ENCODE data around the gene SLC66A2. TPM values are rescaled to one million over a fixed set of nuclear protein-coding genes. Genes with fewer than 3 reads are reported as not detected.

The SLC66A2 gene
- total RNA-seq, 1 donor from 2014 or later = 5.8 TPM

DNA sequence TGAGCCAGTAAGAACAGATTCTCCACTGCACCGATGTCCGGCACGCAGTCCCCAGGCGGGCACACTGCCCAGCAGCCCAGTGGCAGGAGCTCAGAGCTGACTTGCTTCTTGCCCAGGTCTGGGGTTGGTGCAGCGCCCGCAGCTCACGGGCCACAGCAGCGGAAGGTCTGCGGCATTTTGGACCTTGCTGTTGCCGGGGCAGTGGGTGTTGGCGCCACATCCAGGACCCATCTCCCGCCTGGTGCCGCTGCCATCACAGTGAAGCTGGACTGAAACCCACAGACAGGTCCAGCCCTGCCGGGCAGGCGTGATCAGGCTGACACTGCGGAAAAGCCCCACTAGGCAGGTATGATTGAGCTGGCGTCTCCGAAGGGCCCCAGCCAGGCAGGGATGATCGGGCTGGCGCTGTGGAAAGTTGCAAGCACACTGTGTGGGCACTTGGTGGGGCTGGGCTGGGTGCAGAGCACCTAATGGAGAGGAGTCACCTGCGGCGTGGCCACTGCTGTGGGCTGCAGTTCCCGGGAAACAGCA is 75.5 kb downstream of the SLC66A2 start:
- DNase-seq (ENCODE audit: low spot score) = no peak
- no peak overlapping the region for H3K27ac Mint-ChIP-seq

DNA sequence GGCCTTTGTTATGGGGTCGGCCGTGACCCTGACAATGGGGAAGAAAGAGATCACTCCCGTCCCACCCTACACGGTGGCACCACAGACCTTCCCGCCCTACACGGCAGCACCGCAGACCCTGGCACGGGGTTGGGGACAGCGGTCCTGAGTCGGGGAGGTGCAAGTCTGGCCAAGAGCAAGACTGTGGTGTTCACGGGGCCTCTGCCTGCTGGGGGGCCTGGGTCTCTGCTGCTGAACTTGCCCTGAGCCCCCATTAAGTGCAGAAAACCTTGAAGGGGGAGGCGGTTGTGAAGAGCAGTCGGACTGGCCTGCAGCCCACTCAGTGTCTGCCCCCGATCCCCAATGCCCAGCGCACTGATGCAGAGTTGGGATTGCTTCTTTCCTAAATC is 75.9 kb downstream of the SLC66A2 start:
- Mint-ChIP-seq H3K4me1 (peaks cover 12% of the 10 kb centered on the region), H3K36me3 (peaks cover 2% of the 10 kb centered on the region), H3K27ac (no peak overlapping the region), H3K9me3 (no peaks in the 10 kb centered on the region), H3K27me3 (ENCODE audit: insufficient read depth, low read depth) (peaks cover 14% of the 10 kb centered on the region), H3K4me3 (no peak overlapping the region)
- no peaks in the 10 kb centered on the region for H3K36me3 ChIP-seq
- no peak overlapping the region for H2AFZ ChIP-seq (replicated peaks)
- no peak for DNase-seq (ENCODE audit: low spot score)
- no peaks in the 10 kb centered on the region for H3K9me3 ChIP-seq (ENCODE audit: low read depth)
- H3K27ac ChIP-seq = no peak overlapping the region
- H3F3A ChIP-seq (ENCODE audit: low read depth) = peaks cover 3% of the 10 kb centered on the region
- no peaks in the 10 kb centered on the region for H3K79me2 ChIP-seq (ENCODE audit: low read depth)
- H3K4me1 ChIP-seq = peaks cover 14% of the 10 kb centered on the region
- H3K4me3 ChIP-seq = no peak overlapping the region
- no peak overlapping the region for H3K4me2 ChIP-seq
- no peaks in the 10 kb centered on the region for H3K27me3 ChIP-seq
- TF ChIP-seq, protein P1, sequence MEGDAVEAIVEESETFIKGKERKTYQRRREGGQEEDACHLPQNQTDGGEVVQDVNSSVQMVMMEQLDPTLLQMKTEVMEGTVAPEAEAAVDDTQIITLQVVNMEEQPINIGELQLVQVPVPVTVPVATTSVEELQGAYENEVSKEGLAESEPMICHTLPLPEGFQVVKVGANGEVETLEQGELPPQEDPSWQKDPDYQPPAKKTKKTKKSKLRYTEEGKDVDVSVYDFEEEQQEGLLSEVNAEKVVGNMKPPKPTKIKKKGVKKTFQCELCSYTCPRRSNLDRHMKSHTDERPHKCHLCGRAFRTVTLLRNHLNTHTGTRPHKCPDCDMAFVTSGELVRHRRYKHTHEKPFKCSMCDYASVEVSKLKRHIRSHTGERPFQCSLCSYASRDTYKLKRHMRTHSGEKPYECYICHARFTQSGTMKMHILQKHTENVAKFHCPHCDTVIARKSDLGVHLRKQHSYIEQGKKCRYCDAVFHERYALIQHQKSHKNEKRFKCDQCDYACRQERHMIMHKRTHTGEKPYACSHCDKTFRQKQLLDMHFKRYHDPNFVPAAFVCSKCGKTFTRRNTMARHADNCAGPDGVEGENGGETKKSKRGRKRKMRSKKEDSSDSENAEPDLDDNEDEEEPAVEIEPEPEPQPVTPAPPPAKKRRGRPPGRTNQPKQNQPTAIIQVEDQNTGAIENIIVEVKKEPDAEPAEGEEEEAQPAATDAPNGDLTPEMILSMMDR (IDR thresholded peaks at IDR 0.05) = no peak
- TF ChIP-seq EZH2phosphoT487 (IDR thresholded peaks at IDR 0.05) = no peak
- TF ChIP-seq EZH2 (IDR thresholded peaks at IDR 0.05) = no peak
- H4K20me1 ChIP-seq (ENCODE audit: low read depth) = no peaks in the 10 kb centered on the region
- no peak overlapping the region for H3K9ac ChIP-seq

More for the DNA sequence above, 75.5 kb downstream of the SLC66A2 start:
- Mint-ChIP-seq H3K36me3 (peaks cover 2% of the 10 kb centered on the region), H3K4me3 (no peak overlapping the region), H3K9me3 (no peaks in the 10 kb centered on the region), H3K27me3 (ENCODE audit: insufficient read depth, low read depth) (peaks cover 14% of the 10 kb centered on the region), H3K4me1 (peaks cover 12% of the 10 kb centered on the region)
- Histone ChIP-seq H3K4me1 (peaks cover 14% of the 10 kb centered on the region), H4K20me1 (ENCODE audit: low read depth) (no peaks in the 10 kb centered on the region), H2AFZ (replicated peaks) (no peak overlapping the region), H3K4me2 (no peak overlapping the region), H3K9ac (no peak overlapping the region), H3K4me3 (no peak overlapping the region), H3K79me2 (ENCODE audit: low read depth) (no peaks in the 10 kb centered on the region), H3K27me3 (no peaks in the 10 kb centered on the region), H3K27ac (no peak overlapping the region), H3K36me3 (no peaks in the 10 kb centered on the region), H3F3A (ENCODE audit: low read depth) (peaks cover 3% of the 10 kb centered on the region), H3K9me3 (ENCODE audit: low read depth) (no peaks in the 10 kb centered on the region)
- TF ChIP-seq EZH2 (IDR thresholded peaks at IDR 0.05) (no peak), EZH2phosphoT487 (IDR thresholded peaks at IDR 0.05) (no peak)
- TF ChIP-seq, protein P1 (IDR thresholded peaks at IDR 0.05) = no peak

DNA sequence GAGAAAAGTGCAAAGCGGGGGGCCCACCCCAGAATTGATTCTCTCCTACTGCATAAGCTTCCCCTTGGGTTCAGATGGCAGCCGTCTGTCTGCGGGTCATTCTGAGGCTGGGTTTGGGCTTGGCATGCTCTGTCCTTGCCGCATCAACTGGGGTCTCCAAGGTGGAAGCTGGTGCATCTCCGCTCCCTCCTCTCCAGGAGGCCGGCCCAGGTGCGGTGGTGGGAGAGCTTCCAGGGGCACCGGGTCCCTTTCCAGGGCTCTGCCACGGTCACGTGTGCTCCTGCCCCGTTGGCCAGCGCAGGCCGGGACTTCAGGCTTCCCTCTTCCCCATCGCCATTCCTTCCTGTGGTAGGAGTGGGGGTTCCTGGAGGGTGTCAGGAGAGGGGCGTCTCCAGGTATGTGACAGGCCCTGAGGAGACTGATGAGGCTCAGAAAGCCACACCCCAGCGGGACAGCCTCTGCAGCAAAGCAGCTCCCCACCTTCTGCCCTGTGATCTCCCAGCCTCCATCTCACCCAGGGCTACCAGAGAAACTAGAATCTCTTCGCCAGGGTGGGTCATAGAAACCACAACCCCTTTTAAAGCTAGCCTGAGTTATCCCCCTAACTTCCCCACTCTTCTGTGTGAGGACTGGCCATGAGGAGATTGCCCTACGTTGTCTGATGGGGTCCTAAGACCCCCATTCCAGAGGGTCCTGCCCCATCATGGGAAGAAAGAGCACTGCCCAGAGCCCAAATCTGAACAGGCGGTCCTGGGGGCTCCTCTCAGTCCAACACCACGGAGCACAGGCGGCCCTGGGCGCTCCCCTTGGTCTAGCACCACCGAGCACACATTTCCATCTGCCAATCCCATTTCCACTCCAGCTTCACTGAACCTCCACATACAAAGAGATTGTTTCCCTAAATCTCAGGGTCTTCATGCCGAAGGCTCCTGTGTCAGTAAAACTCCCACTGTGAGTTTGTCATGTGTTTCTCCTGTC is 76.6 kb downstream of the SLC66A2 start:
- H3K4me1 ChIP-seq = peaks cover 14% of the 10 kb centered on the region
- H3K36me3 Mint-ChIP-seq = peaks cover 2% of the 10 kb centered on the region
- H3K9ac ChIP-seq = no peak overlapping the region
- no peaks in the 10 kb centered on the region for H3K27me3 ChIP-seq
- no peaks in the 10 kb centered on the region for H3K79me2 ChIP-seq (ENCODE audit: low read depth)
- no peaks in the 10 kb centered on the region for H3K9me3 ChIP-seq (ENCODE audit: low read depth)
- no peaks in the 10 kb centered on the region for H3K9me3 Mint-ChIP-seq
- H3K27ac Mint-ChIP-seq = no peak overlapping the region
- H3K36me3 ChIP-seq = no peaks in the 10 kb centered on the region
- peaks cover 12% of the 10 kb centered on the region for H3K4me1 Mint-ChIP-seq
- no peak overlapping the region for H3K27ac ChIP-seq
- peaks cover 14% of the 10 kb centered on the region for H3K27me3 Mint-ChIP-seq (ENCODE audit: insufficient read depth, low read depth)
- H3F3A ChIP-seq (ENCODE audit: low read depth) = peaks cover 3% of the 10 kb centered on the region
- no peak for TF ChIP-seq EZH2phosphoT487 (IDR thresholded peaks at IDR 0.05)
- no peak for TF ChIP-seq EZH2 (IDR thresholded peaks at IDR 0.05)
- TF ChIP-seq, protein P1 (IDR thresholded peaks at IDR 0.05) = no peak
- H3K4me2 ChIP-seq = no peak overlapping the region
- H4K20me1 ChIP-seq (ENCODE audit: low read depth) = no peaks in the 10 kb centered on the region
- no peak for DNase-seq (ENCODE audit: low spot score)
- no peak overlapping the region for H3K4me3 ChIP-seq
- no peak overlapping the region for H2AFZ ChIP-seq (replicated peaks)
- no peak overlapping the region for H3K4me3 Mint-ChIP-seq
